Right cardiac atrium (tissue), 5 donors: ENCODE measurements around the gene ZNF121. TPM values are rescaled to one million over a fixed set of nuclear protein-coding genes. Genes with fewer than 3 reads are reported as not detected.

ENCODE experiments used
- ATAC-seq, 2 donors: fragments of 200-7000 bp; cut with Tn5 transposase; one replicate each; pipeline versions ENCODE4 v1.8.0 to v1.9.1; 2020; ENCODE audit warnings: moderate library complexity in 2 of 2, mild to moderate bottlenecking in 1 of 2
- DNase-seq, 3 donors: peaks; one replicate each; pipeline ENCODE4 v3.0.0-alpha.2; 2020
- H3K27ac ChIP-seq: one replicate; pipeline ENCODE4 v1.5.1; 2013; ENCODE audit warnings: mild to moderate bottlenecking, low read length, control low read depth, moderate library complexity
- H3K27me3 ChIP-seq: one replicate; pipeline ENCODE4 v1.6.1; 2013; ENCODE audit not compliant: control insufficient read depth, insufficient read depth
- H3K4me1 ChIP-seq: one replicate; pipeline ENCODE4 v1.6.1; 2013; ENCODE audit warnings: low read length; ENCODE audit not compliant: control insufficient read depth, insufficient read depth
- H3K4me3 ChIP-seq: one replicate; pipeline ENCODE4 v1.5.1; 2013; ENCODE audit warnings: low read length, control low read depth
- H3K9me3 ChIP-seq: one replicate; pipeline ENCODE4 v1.6.1; 2013; ENCODE audit warnings: low read length; ENCODE audit not compliant: control insufficient read depth
- WGBS: extraction: QIAGEN DNeasy Blood & Tissue Kit; methylation state at CpG from one replicate; pipeline ENCODE4 v1.1.7; 2013; 5-methylcytosine and 5-hydroxymethylcytosine counted together
- intact Hi-C, 4 donors: fragments of 100-400 bp; cut with DNase I; formaldehyde crosslinking; loops; one replicate each; pipeline versions ENCODE4 v1.11.0 to v1.14.0; 2022 to 2023
- long read RNA-seq, 4 donors: library from polyadenylated mRNA; unstranded; transcript quantifications; one replicate each; pipeline ENCODE4 v2.0.0, GENCODE V29; 2020 to 2021
- polyA plus RNA-seq: library from polyadenylated mRNA; stranded (reverse); fragments of 200-250 nt; gene quantifications from one replicate; pipeline ENCODE4 v1.2.3, GENCODE V29; 2013
- total RNA-seq, 4 donors: library from RNA; stranded (reverse); fragmentation: NEBNext Ultra II Directional; extraction: Animal tissue kit (Norgen Biotek cat#: 25700); gene quantifications; one replicate each; pipeline ENCODE4 v1.2.1, GENCODE V29; 2021
- donor health status: healthy with polysubstance abuse.
- donor health status: DM: no; HTN: yes; CAD: no.
- donor health status: DM: no; HTN: no; CAD: no.
- donor health status: DM: no; HTN: yes; CAD: no; lungs with severe emphysema.
- donor health status: DM: yes; HTN: yes; CAD: no.

The ZNF121 gene
- 10 to 100 TPM; 15.1 to 26.1 (median 17.0) TPM for total RNA-seq
- 5.7 TPM for polyA plus RNA-seq
- long read RNA-seq, donor 1, partial matches to known transcripts = 0 of 4 reads
- long read RNA-seq, donor 1, other reads (novel, unspliced or antisense) = 4 of 4 reads
- long read RNA-seq, donor 2 = 0 reads
- long read RNA-seq, donor 3, partial matches to known transcripts = 0 of 7 reads
- long read RNA-seq, donor 3, other reads (novel, unspliced or antisense) = 6 of 7 reads
- long read RNA-seq, donor 4 = 0 reads

DNA sequence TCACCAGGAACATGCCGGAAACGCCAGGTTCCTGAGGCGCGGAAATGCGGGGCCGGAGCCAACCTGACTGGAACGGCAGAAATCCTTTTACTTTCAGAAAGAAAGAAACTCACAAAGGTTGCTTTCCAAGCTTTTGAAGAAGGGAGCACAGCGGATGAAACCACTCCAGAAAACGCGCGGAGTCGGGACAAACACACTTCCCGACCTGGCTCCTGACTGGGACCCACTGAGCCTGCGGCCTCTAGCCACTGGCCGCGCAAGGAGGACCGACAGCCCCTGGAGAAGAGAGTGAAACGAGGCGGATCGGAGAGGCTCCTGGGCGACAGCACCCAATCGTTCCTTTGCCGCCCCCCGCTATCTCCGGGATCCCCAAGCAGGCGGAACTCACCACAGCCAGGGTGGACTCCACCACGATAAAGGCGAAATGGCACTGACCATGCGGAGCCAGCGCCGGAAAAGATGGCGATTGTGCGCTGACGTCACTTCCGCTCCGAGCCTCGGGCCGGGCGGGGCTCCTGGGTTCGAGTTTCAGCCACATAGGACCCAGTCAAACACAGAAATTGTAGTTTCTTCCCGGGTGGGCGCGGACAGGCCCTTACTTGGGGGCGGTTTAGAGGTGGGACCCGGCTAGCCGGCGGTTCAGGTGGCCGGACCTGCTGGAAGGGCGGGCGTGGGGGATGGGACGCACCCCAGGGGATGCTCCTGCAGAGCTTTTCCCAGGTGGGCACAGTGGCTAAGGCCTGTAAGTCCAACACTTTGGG lies at the start of gene ZNF121:
TSS of gene ZNF121 (minus strand) at position 432 of the 761 bp plus-strand sequence. CDS start 16,407 bp downstream, outside the sequence.
- ATAC-seq (peak; percentile 98), DNase-seq (peak; percentile 90 to 95 (median 94))
- Histone ChIP-seq H3K4me3 (peak within 1 kb of the TSS; percentile 85), H3K27ac (peak within 1 kb of the TSS; percentile 49), H3K27me3 (no peaks in the 10 kb centered on the region), H3K9me3 (no peaks in the 10 kb centered on the region), H3K4me1 (no peaks in the 10 kb centered on the region)
- intact Hi-C loops = no loop called here
- under 1% methylated on average over 51 of the region's 51 CpGs for WGBS

DNA sequence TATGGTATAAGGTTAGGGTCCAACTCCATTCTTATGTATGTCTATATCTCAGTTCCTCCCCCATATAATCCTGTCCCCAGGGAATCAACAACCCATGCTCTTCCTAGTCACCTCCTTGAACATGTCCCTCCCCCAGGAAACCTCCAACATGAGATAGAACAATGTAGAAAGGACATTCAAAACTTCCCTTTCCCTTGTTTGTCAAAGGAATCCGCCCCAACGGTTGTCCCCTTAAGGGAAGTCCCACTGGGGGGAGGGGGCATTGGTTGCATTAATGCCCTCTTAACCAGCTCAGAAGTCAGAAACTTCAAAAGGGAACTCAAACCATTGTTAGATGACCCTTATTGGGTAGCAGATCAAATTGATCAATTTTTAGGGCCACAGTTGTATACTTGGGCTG lies 43.6 kb upstream of the ZNF121 start:
- H3K4me3 ChIP-seq = no peak overlapping the region
- no peaks in the 10 kb centered on the region for H3K9me3 ChIP-seq
- intact Hi-C loops = loop anchor here in 3 of 4 donors (5.0 to 10.0 kb wide), 2 partner anchors 167 to 169 kb away; no protein-coding TSS in a partner anchor
- no peaks in the 10 kb centered on the region for H3K27me3 ChIP-seq
- no peaks in the 10 kb centered on the region for H3K4me1 ChIP-seq
- H3K27ac ChIP-seq = no peak overlapping the region
- DNase-seq (no peak), ATAC-seq (no peak)
- WGBS = 59% methylated on average over 2 of the region's 2 CpGs

DNA sequence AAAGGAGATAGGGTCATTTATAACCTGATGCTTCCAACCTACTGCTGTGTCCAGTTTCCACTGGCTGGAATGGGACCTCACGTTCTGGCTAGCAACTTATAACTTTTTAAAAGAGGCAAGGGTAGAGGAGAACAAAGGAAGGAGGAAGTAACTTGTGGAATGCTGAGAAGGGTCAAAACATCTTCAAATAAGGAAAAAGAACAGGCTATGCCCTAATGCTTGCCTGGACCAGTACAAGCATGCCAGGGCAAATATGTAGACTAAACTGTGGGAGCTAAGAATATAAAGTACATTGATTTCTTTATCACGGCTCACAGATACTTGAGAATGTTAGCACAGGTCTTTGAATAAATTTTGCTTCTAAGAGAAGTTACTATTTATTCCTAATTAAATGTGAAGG lies 38.2 kb upstream of the ZNF121 start:
- intact Hi-C loops = loop anchor here in 2 of 4 donors (5.0 to 10.0 kb wide), 2 partner anchors 170 to 172 kb away; no protein-coding TSS in a partner anchor
- 59% methylated on average over 2 of the region's 2 CpGs for WGBS
- Histone ChIP-seq H3K4me3 (no peak overlapping the region), H3K27ac (no peak overlapping the region), H3K27me3 (no peaks in the 10 kb centered on the region), H3K9me3 (no peaks in the 10 kb centered on the region), H3K4me1 (peaks cover 8% of the 10 kb centered on the region)
- no peak for DNase-seq
- ATAC-seq = no peak

DNA sequence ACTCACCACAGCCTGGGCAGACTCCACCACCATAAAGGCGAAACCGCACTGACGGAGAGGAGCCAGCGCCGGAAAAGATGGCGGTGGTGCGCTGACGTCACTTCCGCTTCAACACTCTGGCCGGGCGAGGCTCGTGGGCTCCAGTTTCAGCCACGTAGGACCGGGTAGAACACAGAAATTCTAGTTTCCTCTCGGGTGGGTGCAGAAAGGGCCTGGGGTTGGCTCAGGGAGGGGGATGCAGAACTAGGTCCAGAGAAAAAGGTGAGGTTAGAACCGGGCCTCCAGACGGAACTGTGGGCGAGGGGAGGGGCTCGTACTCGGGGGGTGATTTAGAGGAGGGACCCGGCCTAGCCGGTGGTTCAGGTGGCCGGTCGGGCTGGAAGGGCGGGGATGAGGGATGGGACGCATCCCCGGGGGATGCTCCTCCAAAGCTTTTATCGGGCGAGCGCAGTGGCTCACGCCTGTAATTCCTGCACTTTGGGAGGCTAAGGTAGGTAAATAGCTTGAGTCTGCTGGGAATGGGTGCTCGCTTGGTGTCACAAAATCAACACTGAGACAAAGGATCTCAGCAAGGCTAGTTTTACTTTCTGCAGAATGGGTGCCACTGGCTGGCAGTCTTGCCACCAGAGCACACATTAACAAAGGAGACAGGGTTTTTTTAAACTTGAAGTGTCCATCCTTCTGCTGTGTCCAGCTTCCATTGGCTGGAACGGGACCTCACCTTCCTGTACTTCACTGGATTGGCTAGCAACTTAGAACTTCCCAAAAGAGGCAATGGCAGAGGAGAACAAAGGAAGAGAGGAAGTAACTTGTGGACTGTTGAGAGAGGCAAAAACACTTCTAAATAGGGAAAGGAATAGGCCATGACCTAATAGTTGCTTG lies 37.1 kb upstream of the ZNF121 start, which contains the start of gene ZNF561:
TSS of gene ZNF561 (minus strand) at position 77 of the 882 bp plus-strand sequence. CDS start 1,776 bp downstream, outside the sequence.
- Histone ChIP-seq H3K27me3 (no peaks in the 10 kb centered on the region), H3K4me3 (peak within 1 kb of the TSS; percentile 65), H3K9me3 (no peaks in the 10 kb centered on the region), H3K27ac (peak within 1 kb of the TSS; percentile 84), H3K4me1 (peaks cover 8% of the 10 kb centered on the region)
- ATAC-seq = peak; percentile 95 to 96
- under 1% methylated on average over 33 of the region's 33 CpGs for WGBS
- intact Hi-C loops = loop anchor here in 2 of 4 donors (5.0 to 10.0 kb wide), 2 partner anchors 171 to 173 kb away; no protein-coding TSS in a partner anchor
- DNase-seq = peak; percentile 86 to 94 (median 93)

DNA sequence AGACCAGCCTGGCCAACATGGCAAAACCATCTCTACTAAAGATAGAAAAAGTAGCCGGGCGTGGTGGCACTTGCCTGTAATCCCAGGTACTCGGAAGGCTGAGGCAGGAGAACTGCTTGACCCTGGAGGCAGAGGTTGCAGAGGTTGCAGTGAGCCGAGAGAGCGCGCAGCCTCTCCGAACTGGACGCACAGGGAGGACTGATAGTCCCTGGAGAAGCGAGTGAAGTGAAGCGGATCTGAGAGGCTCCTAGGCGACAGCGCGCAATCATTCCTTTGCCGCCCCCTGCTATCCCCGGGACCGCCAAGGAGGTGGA lies 36.5 kb upstream of the ZNF121 start:
- intact Hi-C loops = loop anchor here in 2 of 4 donors (5.0 to 10.0 kb wide), 2 partner anchors 172 to 174 kb away; no protein-coding TSS in a partner anchor
- under 1% methylated on average over 16 of the region's 16 CpGs for WGBS
- peaks cover 8% of the 10 kb centered on the region for H3K4me1 ChIP-seq
- DNase-seq (no peak), ATAC-seq (peak in 1 of 2 donors; percentile 71)
- no peaks in the 10 kb centered on the region for H3K27me3 ChIP-seq
- peak overlapping the region; percentile 84 for H3K27ac ChIP-seq
- peak overlapping the region; percentile 65 for H3K4me3 ChIP-seq
- no peaks in the 10 kb centered on the region for H3K9me3 ChIP-seq

DNA sequence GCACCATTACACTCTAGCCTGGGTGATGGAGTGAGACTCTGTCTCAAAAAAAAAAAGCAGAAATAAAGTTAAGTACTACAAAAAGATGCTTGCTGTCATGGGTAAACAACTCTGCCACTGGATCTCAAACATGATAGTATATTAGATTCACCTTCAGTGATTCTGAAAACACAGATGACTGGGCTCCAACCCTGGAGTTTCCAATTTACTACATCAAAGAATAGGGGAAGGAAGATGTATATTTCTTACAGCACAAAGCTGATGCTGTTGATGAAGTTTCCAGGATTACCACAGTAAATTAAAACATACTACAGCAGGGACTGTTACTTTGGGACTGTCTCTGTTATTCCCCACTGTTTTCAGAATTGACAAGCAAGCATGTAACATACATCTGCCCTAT lies 31.5 kb upstream of the ZNF121 start:
- ATAC-seq (no peak), DNase-seq (no peak)
- Histone ChIP-seq H3K27me3 (no peaks in the 10 kb centered on the region), H3K9me3 (peaks cover 9% of the 10 kb centered on the region), H3K4me1 (peaks cover 6% of the 10 kb centered on the region), H3K27ac (no peak overlapping the region), H3K4me3 (no peak overlapping the region)
- intact Hi-C loops = no loop called here

DNA sequence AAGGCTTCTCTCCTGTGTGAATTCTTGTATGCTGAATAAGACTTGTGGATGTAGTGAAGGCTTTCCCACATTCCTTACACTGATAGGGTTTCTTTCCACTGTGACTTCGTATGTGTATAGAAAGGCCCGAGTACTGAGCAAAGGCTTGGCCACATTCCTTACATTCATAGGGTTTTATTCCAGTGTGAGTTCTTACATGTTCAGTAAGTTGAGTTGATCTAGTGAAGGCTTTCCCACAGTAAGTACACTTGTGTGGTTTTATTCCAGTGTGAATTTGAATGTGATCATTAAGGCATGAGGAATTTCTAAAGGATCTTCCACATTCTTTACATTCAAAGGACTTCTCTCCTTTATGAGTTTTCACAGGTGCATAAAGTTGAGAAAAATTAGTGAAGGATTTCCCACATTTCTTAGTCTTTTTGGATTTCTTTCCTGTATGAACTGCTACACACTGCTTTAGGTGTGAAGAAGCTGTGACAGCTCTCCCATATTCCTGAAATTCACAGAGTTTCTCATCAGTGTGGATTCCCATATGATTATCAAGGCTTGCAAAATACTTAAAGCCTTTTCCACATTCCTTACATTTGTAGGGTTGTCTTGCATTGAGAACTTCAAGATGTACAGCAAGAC lies 26.3 kb upstream of the ZNF121 start:
- DNase-seq (no peak), ATAC-seq (no peak)
- intact Hi-C loops = no loop called here
- H3K27me3 ChIP-seq = no peaks in the 10 kb centered on the region
- WGBS = 92% methylated on average over 2 of the region's 2 CpGs
- H3K4me3 ChIP-seq = no peak overlapping the region
- peaks cover 12% of the 10 kb centered on the region for H3K9me3 ChIP-seq
- no peaks in the 10 kb centered on the region for H3K4me1 ChIP-seq
- H3K27ac ChIP-seq = no peak overlapping the region

DNA sequence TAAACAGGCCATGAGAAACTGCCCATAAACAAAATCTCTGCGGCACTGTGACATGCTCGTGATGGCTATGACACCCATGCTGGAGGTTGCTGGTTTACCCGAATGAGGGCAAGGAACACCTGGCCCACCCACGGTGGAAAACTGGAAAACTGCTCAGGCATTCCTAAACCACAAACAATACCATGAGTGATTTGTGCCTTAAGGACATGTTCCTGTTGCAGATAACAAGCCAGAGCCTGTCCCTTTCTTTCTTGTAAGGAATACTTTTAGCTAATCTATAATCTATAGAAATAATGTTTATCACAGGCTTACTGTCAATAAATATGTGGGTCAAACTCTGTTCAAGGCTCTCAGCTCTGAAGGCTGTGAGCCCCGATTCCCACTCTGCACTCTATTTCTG lies 24.6 kb upstream of the ZNF121 start:
- no peak overlapping the region for H3K27ac ChIP-seq
- intact Hi-C loops = no loop called here
- 97% methylated on average over 5 of the region's 5 CpGs for WGBS
- DNase-seq (no peak), ATAC-seq (no peak)
- H3K4me1 ChIP-seq = no peaks in the 10 kb centered on the region
- H3K9me3 ChIP-seq = peaks cover 12% of the 10 kb centered on the region
- H3K4me3 ChIP-seq = no peak overlapping the region
- H3K27me3 ChIP-seq = no peaks in the 10 kb centered on the region

DNA sequence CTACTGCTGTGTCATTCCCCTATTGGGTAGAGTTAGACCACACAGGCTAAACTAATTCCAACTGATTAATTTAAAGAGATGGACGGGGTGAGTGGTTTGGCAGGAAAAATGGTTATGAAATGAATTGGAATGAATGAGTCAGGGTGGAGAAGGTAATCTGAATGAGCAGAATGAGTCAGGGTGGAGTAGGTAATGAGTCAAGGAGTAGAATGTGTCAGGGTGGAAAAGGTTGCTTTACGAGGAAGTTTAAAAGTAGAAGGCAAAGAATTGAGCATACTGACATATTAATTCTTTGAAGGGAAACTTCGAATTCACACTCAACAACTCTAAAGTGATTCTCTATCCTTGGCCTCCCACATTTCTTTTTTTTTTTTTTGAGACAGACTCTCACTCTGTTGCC lies 12.7 kb upstream of the ZNF121 start:
- intact Hi-C loops = no loop called here
- DNase-seq (no peak), ATAC-seq (no peak)
- H3K27me3 ChIP-seq = no peaks in the 10 kb centered on the region
- peaks cover 2% of the 10 kb centered on the region for H3K9me3 ChIP-seq
- no peak overlapping the region for H3K27ac ChIP-seq
- no peaks in the 10 kb centered on the region for H3K4me1 ChIP-seq
- 85% methylated on average over 3 of the region's 3 CpGs for WGBS
- no peak overlapping the region for H3K4me3 ChIP-seq

DNA sequence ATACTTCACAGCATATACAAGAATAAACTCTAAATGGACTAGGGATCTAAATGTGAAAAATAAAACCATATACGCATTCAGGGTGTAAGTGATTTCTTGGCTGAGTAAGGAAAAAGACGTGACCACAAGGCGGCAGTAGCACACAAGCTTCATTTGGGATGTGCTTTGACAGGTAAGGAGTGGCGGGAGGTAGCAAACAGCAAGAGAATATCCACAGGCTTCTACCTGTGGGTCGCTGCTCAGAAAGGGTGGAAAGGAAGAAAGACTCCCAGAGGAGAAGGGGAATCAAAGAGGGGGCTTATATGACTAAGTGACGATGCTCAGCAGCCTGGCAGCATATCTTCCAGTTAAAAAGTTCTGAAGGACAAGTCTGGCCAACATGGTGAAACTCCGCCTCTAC lies 2.5 kb upstream of the ZNF121 start:
- Histone ChIP-seq H3K27ac (no peak overlapping the region), H3K9me3 (no peaks in the 10 kb centered on the region), H3K4me3 (no peak overlapping the region), H3K27me3 (no peaks in the 10 kb centered on the region), H3K4me1 (no peaks in the 10 kb centered on the region)
- intact Hi-C loops = no loop called here
- 16% methylated on average over 7 of the region's 7 CpGs for WGBS
- DNase-seq (peak in 2 of 3 donors; percentile 38 to 71), ATAC-seq (no peak)
